Peyer's patch (tissue), 4 donors: ENCODE data around the gene AIDA. TPM values are rescaled to one million over a fixed set of nuclear protein-coding genes. Genes with fewer than 3 reads are reported as not detected.

ENCODE experiments used
- DNase-seq, 3 donors: peaks; one replicate each; pipeline ENCODE4 v3.0.0-alpha.2; 2017 to 2019
- H3K27ac ChIP-seq, 4 donors: fragments of 200-600 bp; sonication (generic); one replicate each; pipeline ENCODE4 v1.5.1; 2016 to 2019
- H3K27me3 ChIP-seq, 2 donors: fragments of 200-600 bp; sonication (generic); one replicate each; pipeline ENCODE4 v1.5.1; 2019
- H3K36me3 ChIP-seq, 3 donors: fragments of 200-600 bp; sonication (generic); one replicate each; pipeline ENCODE4 v1.5.1; 2016 to 2019
- H3K4me1 ChIP-seq, 4 donors: fragments of 200-600 bp; sonication (generic); one replicate each; pipeline ENCODE4 v1.5.1; 2016 to 2019
- H3K4me3 ChIP-seq, 4 donors: fragments of 200-600 bp; sonication (generic); 1 replicate in 3 of 4; 2 replicates in 1 of 4; pipeline ENCODE4 v1.5.1; 2016 to 2019; ENCODE audit warnings: mild to moderate bottlenecking in 1 of 4
- H3K9me3 ChIP-seq, 4 donors: fragments of 200-600 bp; sonication (generic); one replicate each; pipeline ENCODE4 v1.5.1; 2016 to 2019; ENCODE audit warnings: mild to moderate bottlenecking in 1 of 4
- POLR2A ChIP-seq, 2 donors: fragments of 450-650 bp; IDR thresholded peaks; one replicate each; pipeline ENCODE4 v1.5.1; 2017; ENCODE audit warnings: antibody characterized with exemption in 2 of 2, mild to moderate bottlenecking in 2 of 2, moderate library complexity in 2 of 2
- total RNA-seq, 4 donors: library from RNA; depleted of rRNA; stranded (reverse); fragments of >200 nt; gene quantifications; one replicate each; pipeline ENCODE4 v1.1.0, GENCODE V29; 2016
- TF ChIP-seq, protein P1 (sequence below), 6 experiments: fragments of 450-650 bp in 4 of 6; fragments of 200-600 bp in 2 of 6; sonication (generic) in 1 of 6; IDR thresholded peaks; one replicate each; pipeline ENCODE4 v1.5.1; 2017 to 2019; ENCODE audit warnings: antibody characterized with exemption in 6 of 6, mild to moderate bottlenecking in 3 of 6, moderate library complexity in 1 of 6

Gene AIDA
- total RNA-seq, 4 donors from 2014 or later, result 22.1 to 73.4 (median 25.2) TPM

DNA sequence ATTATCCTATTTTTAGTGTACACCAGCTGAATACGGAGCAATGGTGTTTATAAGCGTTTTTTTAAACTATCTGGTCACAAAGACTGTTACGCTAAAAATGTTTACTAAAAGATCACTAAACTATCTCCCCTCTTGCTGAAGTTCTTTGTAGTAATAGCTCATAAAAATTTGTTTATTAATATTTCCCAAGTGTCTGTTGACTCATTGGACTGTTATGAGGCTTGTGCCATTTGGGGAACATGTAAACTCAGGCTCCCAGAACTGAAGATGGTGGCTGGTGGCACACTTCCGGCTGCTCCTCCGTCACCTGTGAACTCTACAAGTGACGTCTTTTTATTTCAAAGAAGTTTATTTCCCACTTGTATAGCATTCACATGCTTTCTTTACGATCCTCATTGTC, 46.3 kb downstream of the AIDA start:
- Histone ChIP-seq H3K27ac (no peak overlapping the region), H3K4me1 (no peaks in the 10 kb centered on the region), H3K36me3 (peaks cover 0 to 74% (median 4%) of the 10 kb centered on the region in 3 donors), H3K27me3 (no peaks in the 10 kb centered on the region), H3K9me3 (no peaks in the 10 kb centered on the region), H3K4me3 (no peak overlapping the region)
- no peak for DNase-seq
- no peak for TF ChIP-seq POLR2A (IDR thresholded peaks at IDR 0.05)
- TF ChIP-seq, protein P1, sequence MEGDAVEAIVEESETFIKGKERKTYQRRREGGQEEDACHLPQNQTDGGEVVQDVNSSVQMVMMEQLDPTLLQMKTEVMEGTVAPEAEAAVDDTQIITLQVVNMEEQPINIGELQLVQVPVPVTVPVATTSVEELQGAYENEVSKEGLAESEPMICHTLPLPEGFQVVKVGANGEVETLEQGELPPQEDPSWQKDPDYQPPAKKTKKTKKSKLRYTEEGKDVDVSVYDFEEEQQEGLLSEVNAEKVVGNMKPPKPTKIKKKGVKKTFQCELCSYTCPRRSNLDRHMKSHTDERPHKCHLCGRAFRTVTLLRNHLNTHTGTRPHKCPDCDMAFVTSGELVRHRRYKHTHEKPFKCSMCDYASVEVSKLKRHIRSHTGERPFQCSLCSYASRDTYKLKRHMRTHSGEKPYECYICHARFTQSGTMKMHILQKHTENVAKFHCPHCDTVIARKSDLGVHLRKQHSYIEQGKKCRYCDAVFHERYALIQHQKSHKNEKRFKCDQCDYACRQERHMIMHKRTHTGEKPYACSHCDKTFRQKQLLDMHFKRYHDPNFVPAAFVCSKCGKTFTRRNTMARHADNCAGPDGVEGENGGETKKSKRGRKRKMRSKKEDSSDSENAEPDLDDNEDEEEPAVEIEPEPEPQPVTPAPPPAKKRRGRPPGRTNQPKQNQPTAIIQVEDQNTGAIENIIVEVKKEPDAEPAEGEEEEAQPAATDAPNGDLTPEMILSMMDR (IDR thresholded peaks at IDR 0.05), result no peak

DNA sequence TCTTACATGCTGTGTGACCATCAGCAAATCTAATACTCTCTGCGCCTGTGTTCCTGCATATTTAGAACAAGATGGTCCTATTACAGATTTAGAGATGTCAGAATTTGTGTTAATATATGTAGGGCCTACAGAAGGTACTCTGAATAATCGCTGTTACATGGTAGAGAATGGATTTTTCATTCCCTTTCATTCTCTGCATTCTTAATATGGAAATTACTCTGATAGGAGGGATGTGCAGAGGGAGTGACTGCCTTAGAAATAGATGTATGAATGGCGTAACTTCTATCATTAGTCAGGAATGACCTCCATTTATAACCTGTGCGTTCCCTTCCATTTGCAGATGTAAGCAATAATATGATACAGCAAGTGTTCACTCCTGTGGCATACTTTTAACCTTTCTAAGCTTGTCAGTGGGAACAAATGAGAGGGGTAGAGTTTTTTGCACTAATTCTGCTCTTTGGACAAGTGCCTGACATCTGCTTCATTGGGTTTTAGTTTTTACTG, 48.8 kb downstream of the AIDA start:
- DNase-seq, result no peak
- no peak overlapping the region for H3K27ac ChIP-seq
- H3K4me3 ChIP-seq, result no peak overlapping the region
- no peak for TF ChIP-seq POLR2A (IDR thresholded peaks at IDR 0.05)
- no peaks in the 10 kb centered on the region for H3K27me3 ChIP-seq
- H3K9me3 ChIP-seq, result no peaks in the 10 kb centered on the region
- no peaks in the 10 kb centered on the region for H3K4me1 ChIP-seq
- peaks cover 0 to 92% (median 4%) of the 10 kb centered on the region in 3 donors for H3K36me3 ChIP-seq

DNA sequence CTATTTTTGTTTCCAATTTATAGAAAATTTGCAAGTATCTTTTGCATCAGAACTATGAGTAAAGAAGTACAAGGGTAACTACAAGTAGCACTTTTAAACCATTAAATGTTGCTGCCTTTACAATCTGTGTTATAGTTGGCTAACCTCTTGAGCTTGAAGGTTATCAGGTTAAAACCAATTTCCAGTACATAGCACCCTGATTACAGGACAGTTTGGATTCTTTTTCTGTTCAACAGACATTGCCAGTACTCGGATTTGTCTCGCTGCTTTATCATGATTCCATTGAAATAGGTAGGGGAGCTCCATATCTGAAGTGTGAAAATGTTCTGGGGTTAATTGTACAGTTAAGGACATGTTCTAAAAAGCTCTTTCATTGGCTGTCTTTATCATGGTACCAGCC, 54.4 kb downstream of the AIDA start:
- H3K4me3 ChIP-seq, result no peak overlapping the region
- H3K9me3 ChIP-seq, result no peaks in the 10 kb centered on the region
- no peaks in the 10 kb centered on the region for H3K27me3 ChIP-seq
- no peak overlapping the region for H3K27ac ChIP-seq
- TF ChIP-seq, protein P1 (IDR thresholded peaks at IDR 0.05), result no peak
- no peak for TF ChIP-seq POLR2A (IDR thresholded peaks at IDR 0.05)
- H3K4me1 ChIP-seq, result peaks cover 0 to 15% (median 2%) of the 10 kb centered on the region in 4 donors
- peaks cover 0 to 99% (median 0%) of the 10 kb centered on the region in 3 donors for H3K36me3 ChIP-seq
- no peak for DNase-seq

DNA sequence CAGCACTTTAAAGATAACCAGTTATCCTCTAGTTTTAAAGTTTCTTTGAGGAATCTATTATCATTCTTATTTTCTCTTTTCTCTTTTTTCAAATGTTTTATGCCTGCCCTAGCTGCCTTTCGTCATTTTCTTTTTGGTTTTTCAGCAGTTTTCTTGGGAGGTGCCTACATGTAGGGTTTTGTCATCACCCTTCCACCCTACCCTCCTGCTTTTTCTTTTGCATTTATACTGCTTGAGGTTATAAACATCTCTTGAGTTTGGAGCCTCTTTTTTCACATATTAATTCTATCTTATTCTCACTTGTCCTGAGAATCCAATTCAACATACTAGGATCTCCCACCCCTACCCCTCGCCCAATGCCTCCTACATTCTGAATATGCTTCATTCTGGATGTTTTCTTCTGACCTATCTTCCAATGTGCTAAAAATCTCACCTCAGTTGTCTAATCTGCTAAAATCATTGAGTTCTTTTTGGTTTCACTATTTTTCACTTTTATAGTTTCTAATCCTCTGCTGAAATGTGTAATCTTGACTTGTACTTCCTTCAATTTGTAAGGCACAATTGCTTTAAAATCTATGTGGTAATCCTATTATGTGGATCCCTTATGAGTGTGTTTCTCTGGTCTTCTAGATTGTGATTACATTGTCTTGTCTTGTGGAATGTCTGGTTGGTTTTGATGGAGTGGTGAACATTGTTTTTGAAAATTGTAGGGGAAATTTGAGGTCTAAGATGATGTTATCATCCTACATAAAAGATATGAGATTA, 55.7 kb downstream of the AIDA start:
- Histone ChIP-seq H3K4me1 (peaks cover 0 to 15% (median 2%) of the 10 kb centered on the region in 4 donors), H3K9me3 (no peaks in the 10 kb centered on the region), H3K36me3 (peaks cover 0 to 99% (median 0%) of the 10 kb centered on the region in 3 donors), H3K27ac (no peak overlapping the region), H3K4me3 (no peak overlapping the region), H3K27me3 (no peaks in the 10 kb centered on the region)
- no peak for DNase-seq
- TF ChIP-seq POLR2A (IDR thresholded peaks at IDR 0.05), result no peak
- TF ChIP-seq, protein P1 (IDR thresholded peaks at IDR 0.05), result no peak

DNA sequence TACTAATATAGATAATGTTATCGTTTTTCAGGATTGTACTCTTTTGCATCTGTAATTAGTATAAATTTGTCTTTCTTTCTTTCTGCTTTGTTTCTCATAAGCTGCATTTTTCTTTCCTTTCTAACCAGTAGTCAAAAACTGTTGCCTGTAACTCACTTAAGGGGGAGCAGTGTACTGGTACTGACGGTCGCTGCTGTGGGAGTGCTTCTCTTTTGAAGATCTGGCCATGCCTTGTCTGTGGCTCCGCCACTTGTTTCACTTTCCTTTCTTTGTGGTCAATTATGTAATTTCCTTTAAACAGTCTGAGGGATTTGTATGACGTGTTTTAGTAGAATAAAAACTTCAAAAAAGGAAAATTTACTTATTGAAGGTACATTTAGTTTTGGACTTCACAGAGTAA, 57.4 kb downstream of the AIDA start:
- H3K9me3 ChIP-seq, result no peaks in the 10 kb centered on the region
- H3K27me3 ChIP-seq, result no peaks in the 10 kb centered on the region
- no peak overlapping the region for H3K4me3 ChIP-seq
- DNase-seq, result peak in 2 of 3 donors; percentile 73 to 83
- H3K36me3 ChIP-seq, result peaks cover 0 to 99% (median 0%) of the 10 kb centered on the region in 3 donors
- H3K27ac ChIP-seq, result peak overlapping the region; percentile 33 to 74 (median 56)
- peaks cover 0 to 15% (median 2%) of the 10 kb centered on the region in 4 donors for H3K4me1 ChIP-seq
- TF ChIP-seq, protein P1 (IDR thresholded peaks at IDR 0.05), result peak in 3 of 6 experiments; percentile 6 to 10 (median 10)
- TF ChIP-seq POLR2A (IDR thresholded peaks at IDR 0.05), result no peak

DNA sequence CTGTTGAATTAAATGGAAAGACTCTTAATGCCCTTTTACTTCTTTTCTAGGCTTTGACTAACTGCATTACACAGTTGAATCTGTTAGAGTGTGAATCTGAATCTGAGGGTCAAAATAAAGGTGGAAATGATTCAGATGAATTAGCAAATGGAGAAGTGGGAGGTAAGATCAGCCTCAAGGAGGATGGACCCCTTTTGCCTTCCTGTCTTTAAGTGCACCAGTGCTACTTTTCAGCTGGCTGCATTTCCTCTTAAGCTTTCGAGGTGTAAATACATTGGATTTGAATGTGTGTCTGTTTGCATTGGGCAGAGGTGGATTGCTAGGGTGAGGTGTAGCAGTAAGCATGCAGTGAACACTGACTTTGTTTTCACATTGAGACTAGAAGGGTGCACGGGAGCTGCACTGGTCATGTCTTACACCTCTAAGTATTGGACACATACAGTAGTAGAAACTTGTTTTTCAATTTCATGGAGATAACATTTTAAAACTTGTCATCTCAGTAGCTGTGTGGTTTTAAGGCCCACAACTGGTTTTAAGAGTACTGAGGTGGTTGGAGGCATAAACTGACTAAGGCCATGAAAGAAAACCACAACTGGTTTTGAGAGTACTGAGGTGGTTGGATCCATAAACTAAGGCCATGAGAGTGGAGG, 59.0 kb downstream of the AIDA start:
- no peaks in the 10 kb centered on the region for H3K27me3 ChIP-seq
- H3K27ac ChIP-seq, result peak overlapping the region in 1 of 4 donors; percentile 2
- H3K4me1 ChIP-seq, result peaks cover 0 to 15% (median 2%) of the 10 kb centered on the region in 4 donors
- H3K36me3 ChIP-seq, result peaks cover 0 to 96% (median 0%) of the 10 kb centered on the region in 3 donors
- no peaks in the 10 kb centered on the region for H3K9me3 ChIP-seq
- no peak for DNase-seq
- TF ChIP-seq, protein P1 (IDR thresholded peaks at IDR 0.05), result no peak
- TF ChIP-seq POLR2A (IDR thresholded peaks at IDR 0.05), result no peak
- H3K4me3 ChIP-seq, result no peak overlapping the region
